ENCODE data around the gene ZNF521. TPM values are rescaled to one million over a fixed set of nuclear protein-coding genes. Genes with fewer than 3 reads are reported as not detected.

Gene ZNF521
- total and polyA plus RNA-seq, 2 experiments from 2014 or later, result 3.1 to 9.2 TPM

DNA sequence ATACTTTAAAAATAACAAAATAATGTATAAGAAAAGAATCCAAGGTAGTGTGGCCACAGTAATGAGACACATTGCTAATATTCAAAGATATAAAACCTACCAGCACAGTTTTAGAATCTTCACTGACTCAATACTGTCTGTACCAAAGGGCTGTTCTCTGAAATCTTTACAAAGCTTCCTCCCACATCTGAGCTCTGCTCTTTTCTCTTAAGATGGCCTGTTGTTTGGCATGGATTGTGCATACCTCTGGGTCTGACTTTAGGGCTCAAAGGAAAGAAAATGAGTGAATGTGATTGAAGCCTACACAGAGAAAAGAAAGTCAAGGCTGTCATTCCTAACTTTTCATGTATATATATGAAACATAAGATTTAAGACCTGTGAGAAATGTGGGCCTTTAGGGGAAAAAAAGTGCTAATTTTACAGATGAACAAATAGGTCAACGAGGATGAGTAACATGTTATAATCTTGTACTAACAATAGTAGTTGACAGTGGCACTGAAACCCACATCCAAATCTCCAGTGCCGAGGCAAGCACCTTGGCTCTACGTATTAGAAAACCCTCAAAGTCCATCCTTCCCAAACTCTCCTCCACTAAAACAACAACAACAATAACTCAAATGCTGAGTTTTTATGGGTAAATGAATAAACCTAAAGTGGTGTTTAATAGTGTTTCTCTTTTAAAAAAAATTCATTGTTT lies 114.2 kb downstream of the ZNF521 start:
- no peaks in the 10 kb centered on the region for H3K27me3 ChIP-seq (ENCODE audit: insufficient read depth)
- H3K27ac Mint-ChIP-seq, result no peak overlapping the region
- H4K20me1 ChIP-seq (replicated peaks; ENCODE audit: insufficient read depth), result no peaks in the 10 kb centered on the region
- no peak overlapping the region for H3K4me2 ChIP-seq
- no peaks in the 10 kb centered on the region for H3F3A ChIP-seq (replicated peaks; ENCODE audit: low read depth)
- no peak overlapping the region for H3K4me3 ChIP-seq
- no peaks in the 10 kb centered on the region for H3K27me3 Mint-ChIP-seq (ENCODE audit: insufficient read depth, low read depth, poor library complexity)
- H2AFZ ChIP-seq, result no peak overlapping the region
- H3K9me2 ChIP-seq (ENCODE audit: insufficient read depth), result no peaks in the 10 kb centered on the region
- H3K79me2 ChIP-seq (replicated peaks; ENCODE audit: insufficient read depth), result no peaks in the 10 kb centered on the region
- ATAC-seq (no peak), DNase-seq (ENCODE audit: low spot score) (no peak)
- H3K4me1 Mint-ChIP-seq, result peaks cover 4% of the 10 kb centered on the region; the same call in 2 of the 3 replicates
- H3K4me3 Mint-ChIP-seq, result no peak overlapping the region
- no peaks in the 10 kb centered on the region for H3K9me3 Mint-ChIP-seq
- H3K4me1 ChIP-seq (ENCODE audit: insufficient read depth), result no peaks in the 10 kb centered on the region
- no peaks in the 10 kb centered on the region for H3K36me3 ChIP-seq (ENCODE audit: insufficient read depth)
- H3K27ac ChIP-seq (ENCODE audit: low read depth), result no peak overlapping the region
- H3K36me3 Mint-ChIP-seq (ENCODE audit: low read depth), result no peaks in the 10 kb centered on the region
- TF ChIP-seq STAT1 (IDR thresholded peaks at IDR 0.05; ENCODE audit: unreplicated experiment) (no peak), JUNB (IDR thresholded peaks at IDR 0.05; ENCODE audit: unreplicated experiment) (no peak), NANOG (IDR thresholded peaks at IDR 0.05; ENCODE audit: borderline replicate concordance) (no peak), EZH2 (IDR thresholded peaks at IDR 0.05; ENCODE audit: low read depth, unreplicated experiment) (no peak), ZNF331 (CRISPR knock-in tag; IDR thresholded peaks at IDR 0.05; ENCODE audit: low read depth) (no peak), EZH2phosphoT487 (IDR thresholded peaks at IDR 0.05; ENCODE audit: unreplicated experiment) (no peak), POLR2AphosphoS5 (IDR thresholded peaks at IDR 0.05; ENCODE audit: low read depth) (no peak), ZNF114 (CRISPR knock-in tag; IDR thresholded peaks at IDR 0.05) (no peak), CREB1 (CRISPR knock-in tag; IDR thresholded peaks at IDR 0.05; ENCODE audit: low read depth) (no peak)
- TF ChIP-seq, protein P1, sequence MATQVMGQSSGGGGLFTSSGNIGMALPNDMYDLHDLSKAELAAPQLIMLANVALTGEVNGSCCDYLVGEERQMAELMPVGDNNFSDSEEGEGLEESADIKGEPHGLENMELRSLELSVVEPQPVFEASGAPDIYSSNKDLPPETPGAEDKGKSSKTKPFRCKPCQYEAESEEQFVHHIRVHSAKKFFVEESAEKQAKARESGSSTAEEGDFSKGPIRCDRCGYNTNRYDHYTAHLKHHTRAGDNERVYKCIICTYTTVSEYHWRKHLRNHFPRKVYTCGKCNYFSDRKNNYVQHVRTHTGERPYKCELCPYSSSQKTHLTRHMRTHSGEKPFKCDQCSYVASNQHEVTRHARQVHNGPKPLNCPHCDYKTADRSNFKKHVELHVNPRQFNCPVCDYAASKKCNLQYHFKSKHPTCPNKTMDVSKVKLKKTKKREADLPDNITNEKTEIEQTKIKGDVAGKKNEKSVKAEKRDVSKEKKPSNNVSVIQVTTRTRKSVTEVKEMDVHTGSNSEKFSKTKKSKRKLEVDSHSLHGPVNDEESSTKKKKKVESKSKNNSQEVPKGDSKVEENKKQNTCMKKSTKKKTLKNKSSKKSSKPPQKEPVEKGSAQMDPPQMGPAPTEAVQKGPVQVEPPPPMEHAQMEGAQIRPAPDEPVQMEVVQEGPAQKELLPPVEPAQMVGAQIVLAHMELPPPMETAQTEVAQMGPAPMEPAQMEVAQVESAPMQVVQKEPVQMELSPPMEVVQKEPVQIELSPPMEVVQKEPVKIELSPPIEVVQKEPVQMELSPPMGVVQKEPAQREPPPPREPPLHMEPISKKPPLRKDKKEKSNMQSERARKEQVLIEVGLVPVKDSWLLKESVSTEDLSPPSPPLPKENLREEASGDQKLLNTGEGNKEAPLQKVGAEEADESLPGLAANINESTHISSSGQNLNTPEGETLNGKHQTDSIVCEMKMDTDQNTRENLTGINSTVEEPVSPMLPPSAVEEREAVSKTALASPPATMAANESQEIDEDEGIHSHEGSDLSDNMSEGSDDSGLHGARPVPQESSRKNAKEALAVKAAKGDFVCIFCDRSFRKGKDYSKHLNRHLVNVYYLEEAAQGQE (IDR thresholded peaks at IDR 0.05; ENCODE audit: unreplicated experiment), result no peak
- TF ChIP-seq, protein P2, sequence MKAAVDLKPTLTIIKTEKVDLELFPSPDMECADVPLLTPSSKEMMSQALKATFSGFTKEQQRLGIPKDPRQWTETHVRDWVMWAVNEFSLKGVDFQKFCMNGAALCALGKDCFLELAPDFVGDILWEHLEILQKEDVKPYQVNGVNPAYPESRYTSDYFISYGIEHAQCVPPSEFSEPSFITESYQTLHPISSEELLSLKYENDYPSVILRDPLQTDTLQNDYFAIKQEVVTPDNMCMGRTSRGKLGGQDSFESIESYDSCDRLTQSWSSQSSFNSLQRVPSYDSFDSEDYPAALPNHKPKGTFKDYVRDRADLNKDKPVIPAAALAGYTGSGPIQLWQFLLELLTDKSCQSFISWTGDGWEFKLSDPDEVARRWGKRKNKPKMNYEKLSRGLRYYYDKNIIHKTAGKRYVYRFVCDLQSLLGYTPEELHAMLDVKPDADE (IDR thresholded peaks at IDR 0.05), result no peak
- TF ChIP-seq, protein P3, sequence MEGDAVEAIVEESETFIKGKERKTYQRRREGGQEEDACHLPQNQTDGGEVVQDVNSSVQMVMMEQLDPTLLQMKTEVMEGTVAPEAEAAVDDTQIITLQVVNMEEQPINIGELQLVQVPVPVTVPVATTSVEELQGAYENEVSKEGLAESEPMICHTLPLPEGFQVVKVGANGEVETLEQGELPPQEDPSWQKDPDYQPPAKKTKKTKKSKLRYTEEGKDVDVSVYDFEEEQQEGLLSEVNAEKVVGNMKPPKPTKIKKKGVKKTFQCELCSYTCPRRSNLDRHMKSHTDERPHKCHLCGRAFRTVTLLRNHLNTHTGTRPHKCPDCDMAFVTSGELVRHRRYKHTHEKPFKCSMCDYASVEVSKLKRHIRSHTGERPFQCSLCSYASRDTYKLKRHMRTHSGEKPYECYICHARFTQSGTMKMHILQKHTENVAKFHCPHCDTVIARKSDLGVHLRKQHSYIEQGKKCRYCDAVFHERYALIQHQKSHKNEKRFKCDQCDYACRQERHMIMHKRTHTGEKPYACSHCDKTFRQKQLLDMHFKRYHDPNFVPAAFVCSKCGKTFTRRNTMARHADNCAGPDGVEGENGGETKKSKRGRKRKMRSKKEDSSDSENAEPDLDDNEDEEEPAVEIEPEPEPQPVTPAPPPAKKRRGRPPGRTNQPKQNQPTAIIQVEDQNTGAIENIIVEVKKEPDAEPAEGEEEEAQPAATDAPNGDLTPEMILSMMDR (conservative IDR thresholded peaks at IDR 0.05; ENCODE audit: low read depth in 2 of 2), result no peak
- TF ChIP-seq, protein P4, sequence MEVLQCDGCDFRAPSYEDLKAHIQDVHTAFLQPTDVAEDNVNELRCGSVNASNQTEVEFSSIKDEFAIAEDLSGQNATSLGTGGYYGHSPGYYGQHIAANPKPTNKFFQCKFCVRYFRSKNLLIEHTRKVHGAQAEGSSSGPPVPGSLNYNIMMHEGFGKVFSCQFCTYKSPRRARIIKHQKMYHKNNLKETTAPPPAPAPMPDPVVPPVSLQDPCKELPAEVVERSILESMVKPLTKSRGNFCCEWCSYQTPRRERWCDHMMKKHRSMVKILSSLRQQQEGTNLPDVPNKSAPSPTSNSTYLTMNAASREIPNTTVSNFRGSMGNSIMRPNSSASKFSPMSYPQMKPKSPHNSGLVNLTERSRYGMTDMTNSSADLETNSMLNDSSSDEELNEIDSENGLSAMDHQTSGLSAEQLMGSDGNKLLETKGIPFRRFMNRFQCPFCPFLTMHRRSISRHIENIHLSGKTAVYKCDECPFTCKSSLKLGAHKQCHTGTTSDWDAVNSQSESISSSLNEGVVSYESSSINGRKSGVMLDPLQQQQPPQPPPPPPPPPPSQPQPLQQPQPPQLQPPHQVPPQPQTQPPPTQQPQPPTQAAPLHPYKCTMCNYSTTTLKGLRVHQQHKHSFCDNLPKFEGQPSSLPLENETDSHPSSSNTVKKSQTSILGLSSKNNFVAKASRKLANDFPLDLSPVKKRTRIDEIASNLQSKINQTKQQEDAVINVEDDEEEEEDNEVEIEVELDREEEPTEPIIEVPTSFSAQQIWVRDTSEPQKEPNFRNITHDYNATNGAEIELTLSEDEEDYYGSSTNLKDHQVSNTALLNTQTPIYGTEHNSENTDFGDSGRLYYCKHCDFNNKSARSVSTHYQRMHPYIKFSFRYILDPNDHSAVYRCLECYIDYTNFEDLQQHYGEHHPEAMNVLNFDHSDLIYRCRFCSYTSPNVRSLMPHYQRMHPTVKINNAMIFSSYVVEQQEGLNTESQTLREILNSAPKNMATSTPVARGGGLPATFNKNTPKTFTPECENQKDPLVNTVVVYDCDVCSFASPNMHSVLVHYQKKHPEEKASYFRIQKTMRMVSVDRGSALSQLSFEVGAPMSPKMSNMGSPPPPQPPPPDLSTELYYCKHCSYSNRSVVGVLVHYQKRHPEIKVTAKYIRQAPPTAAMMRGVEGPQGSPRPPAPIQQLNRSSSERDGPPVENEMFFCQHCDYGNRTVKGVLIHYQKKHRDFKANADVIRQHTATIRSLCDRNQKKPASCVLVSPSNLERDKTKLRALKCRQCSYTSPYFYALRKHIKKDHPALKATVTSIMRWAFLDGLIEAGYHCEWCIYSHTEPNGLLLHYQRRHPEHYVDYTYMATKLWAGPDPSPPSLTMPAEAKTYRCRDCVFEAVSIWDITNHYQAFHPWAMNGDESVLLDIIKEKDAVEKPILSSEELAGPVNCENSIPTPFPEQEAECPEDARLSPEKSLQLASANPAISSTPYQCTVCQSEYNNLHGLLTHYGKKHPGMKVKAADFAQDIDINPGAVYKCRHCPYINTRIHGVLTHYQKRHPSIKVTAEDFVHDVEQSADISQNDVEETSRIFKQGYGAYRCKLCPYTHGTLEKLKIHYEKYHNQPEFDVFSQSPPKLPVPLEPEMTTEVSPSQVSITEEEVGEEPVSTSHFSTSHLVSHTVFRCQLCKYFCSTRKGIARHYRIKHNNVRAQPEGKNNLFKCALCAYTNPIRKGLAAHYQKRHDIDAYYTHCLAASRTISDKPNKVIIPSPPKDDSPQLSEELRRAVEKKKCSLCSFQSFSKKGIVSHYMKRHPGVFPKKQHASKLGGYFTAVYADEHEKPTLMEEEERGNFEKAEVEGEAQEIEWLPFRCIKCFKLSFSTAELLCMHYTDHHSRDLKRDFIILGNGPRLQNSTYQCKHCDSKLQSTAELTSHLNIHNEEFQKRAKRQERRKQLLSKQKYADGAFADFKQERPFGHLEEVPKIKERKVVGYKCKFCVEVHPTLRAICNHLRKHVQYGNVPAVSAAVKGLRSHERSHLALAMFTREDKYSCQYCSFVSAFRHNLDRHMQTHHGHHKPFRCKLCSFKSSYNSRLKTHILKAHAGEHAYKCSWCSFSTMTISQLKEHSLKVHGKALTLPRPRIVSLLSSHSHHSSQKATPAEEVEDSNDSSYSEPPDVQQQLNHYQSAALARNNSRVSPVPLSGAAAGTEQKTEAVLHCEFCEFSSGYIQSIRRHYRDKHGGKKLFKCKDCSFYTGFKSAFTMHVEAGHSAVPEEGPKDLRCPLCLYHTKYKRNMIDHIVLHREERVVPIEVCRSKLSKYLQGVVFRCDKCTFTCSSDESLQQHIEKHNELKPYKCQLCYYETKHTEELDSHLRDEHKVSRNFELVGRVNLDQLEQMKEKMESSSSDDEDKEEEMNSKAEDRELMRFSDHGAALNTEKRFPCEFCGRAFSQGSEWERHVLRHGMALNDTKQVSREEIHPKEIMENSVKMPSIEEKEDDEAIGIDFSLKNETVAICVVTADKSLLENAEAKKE (CRISPR knock-in tag; IDR thresholded peaks at IDR 0.05), result no peak

All from GM23338 (cell line).